Fibroblast of villous mesenchyme (primary cell): Measurements from ENCODE around the gene KRTAP10-6. TPM values are rescaled to one million over a fixed set of nuclear protein-coding genes. Genes with fewer than 3 reads are reported as not detected.
"Not testable (repeated sequence)": the region's sequence is repeated elsewhere in the genome, so short reads cannot be mapped to it uniquely, and the experiment has no call there.

Experiments
- DNase-seq: peaks from one replicate; pipeline ENCODE4 v3.0.0-alpha.2; 2010; ENCODE audit warnings: low read depth
- H3K4me3 ChIP-seq: 2 replicates; pipeline ENCODE4 v1.5.1; 2011; ENCODE audit warnings: low read depth, mild to moderate bottlenecking, low read length
- total RNA-seq: library from RNA; depleted of rRNA; stranded (reverse); fragments of >200 nt; gene quantifications from 2 replicates; pipeline ENCODE4 v1.2.3, GENCODE V29; 2012
- TF ChIP-seq, protein P1 (sequence below): IDR thresholded peaks from 2 replicates; pipeline ENCODE4 v1.5.1; 2012; ENCODE audit warnings: low read depth, mild to moderate bottlenecking, low read length; ENCODE audit not compliant: insufficient read depth

Gene KRTAP10-6
- total RNA-seq = not detected in 2 replicates

- TF ChIP-seq, protein P1, sequence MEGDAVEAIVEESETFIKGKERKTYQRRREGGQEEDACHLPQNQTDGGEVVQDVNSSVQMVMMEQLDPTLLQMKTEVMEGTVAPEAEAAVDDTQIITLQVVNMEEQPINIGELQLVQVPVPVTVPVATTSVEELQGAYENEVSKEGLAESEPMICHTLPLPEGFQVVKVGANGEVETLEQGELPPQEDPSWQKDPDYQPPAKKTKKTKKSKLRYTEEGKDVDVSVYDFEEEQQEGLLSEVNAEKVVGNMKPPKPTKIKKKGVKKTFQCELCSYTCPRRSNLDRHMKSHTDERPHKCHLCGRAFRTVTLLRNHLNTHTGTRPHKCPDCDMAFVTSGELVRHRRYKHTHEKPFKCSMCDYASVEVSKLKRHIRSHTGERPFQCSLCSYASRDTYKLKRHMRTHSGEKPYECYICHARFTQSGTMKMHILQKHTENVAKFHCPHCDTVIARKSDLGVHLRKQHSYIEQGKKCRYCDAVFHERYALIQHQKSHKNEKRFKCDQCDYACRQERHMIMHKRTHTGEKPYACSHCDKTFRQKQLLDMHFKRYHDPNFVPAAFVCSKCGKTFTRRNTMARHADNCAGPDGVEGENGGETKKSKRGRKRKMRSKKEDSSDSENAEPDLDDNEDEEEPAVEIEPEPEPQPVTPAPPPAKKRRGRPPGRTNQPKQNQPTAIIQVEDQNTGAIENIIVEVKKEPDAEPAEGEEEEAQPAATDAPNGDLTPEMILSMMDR = no peak
- H3K4me3 ChIP-seq = no peak within 1 kb of the TSS
- no peak for DNase-seq
These were observed at the start of gene KRTAP10-6 for GRCh38 chr21:44592446-44593311. KRTAP10-6 (minus strand) TSS chr21:44592505; CDS start chr21:44592484, 21 bp downstream.

GRCh38 chr21:44640761-44641160 lies 48.5 kb upstream of the KRTAP10-6 start:
- DNase-seq = no peak
- H3K4me3 ChIP-seq = no peak overlapping the region
- TF ChIP-seq, protein P1 = no peak

GRCh38 chr21:44639331-44639655 lies 47.0 kb upstream of the KRTAP10-6 start:
- TF ChIP-seq, protein P1 = no peak
- DNase-seq = no peak
- no peak overlapping the region for H3K4me3 ChIP-seq

DNA sequence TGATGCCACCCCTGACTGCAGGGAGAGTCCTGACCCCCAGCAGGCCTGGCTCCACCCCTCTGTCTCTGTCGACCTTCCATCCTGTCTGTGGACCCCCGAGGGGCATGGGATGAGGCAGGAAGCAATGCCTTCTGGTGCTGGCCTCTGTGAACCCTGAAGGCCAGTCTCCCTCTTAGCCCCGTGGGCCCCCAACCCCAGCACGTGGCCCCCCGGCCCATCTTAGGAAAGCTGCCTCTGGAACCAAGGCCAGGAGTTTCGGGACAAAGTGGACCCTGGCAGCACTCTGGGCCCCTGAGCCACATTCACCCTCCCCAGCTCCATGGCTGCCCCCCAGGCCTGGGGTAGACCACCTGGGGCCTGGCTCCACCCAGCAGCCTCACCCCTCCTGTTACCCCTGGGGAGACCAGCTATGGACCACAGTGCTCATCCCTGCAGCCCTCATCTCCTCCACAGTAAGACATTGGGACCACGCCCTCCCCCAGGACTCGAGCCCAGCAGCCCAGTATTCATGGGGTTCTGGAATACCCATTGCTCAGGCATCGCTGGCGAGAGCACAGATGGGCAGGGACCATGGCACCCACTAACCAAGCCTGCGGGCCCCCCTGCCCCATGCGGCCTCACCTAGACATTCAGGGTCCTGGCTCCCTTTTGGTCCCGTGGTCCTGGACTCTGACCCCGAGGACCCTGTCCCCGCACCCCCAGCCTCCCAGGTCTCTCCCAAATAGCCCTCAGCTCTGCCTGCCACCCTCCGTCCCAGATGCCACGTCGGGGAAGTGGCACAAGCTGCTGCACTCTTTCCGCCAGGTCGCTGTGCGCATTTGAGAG lies 46.4 kb upstream of the KRTAP10-6 start:
- H3K4me3 ChIP-seq = not testable (repeated sequence)

GRCh38 chr21:44637851-44638348 lies 45.6 kb upstream of the KRTAP10-6 start:
- H3K4me3 ChIP-seq, DNase-seq: not testable (repeated sequence)

More for the DNA sequence above, 46.4 kb upstream of the KRTAP10-6 start:
- DNase-seq = not testable (repeated sequence)

- TF ChIP-seq, protein P1 = no peak
- H3K4me3 ChIP-seq = no peak within 1 kb of the TSS
- no peak for DNase-seq
These were observed 44.9 kb upstream of the KRTAP10-6 start, which contains the start of gene KRTAP10-10 for GRCh38 chr21:44637018-44637850. KRTAP10-10 (plus strand) TSS chr21:44637356; CDS start chr21:44637418, 62 bp downstream.

GRCh38 chr21:44636209-44637017 lies 44.1 kb upstream of the KRTAP10-6 start:
- H3K4me3 ChIP-seq = no peak overlapping the region
- TF ChIP-seq, protein P1 = no peak
- no peak for DNase-seq
